Nasal cavity respiratory epithelium epithelial cell of viscerocranial mucosa (primary cell): Measurements from ENCODE around the gene FPR3. TPM values are rescaled to one million over a fixed set of nuclear protein-coding genes. Genes with fewer than 3 reads are reported as not detected.

Experiments
- total RNA-seq: library from RNA; depleted of rRNA; stranded (reverse); fragments of >200 nt; gene quantifications from 2 replicates; pipeline ENCODE4 v1.2.3, GENCODE V29; 2014

FPR3 gene, protein sequence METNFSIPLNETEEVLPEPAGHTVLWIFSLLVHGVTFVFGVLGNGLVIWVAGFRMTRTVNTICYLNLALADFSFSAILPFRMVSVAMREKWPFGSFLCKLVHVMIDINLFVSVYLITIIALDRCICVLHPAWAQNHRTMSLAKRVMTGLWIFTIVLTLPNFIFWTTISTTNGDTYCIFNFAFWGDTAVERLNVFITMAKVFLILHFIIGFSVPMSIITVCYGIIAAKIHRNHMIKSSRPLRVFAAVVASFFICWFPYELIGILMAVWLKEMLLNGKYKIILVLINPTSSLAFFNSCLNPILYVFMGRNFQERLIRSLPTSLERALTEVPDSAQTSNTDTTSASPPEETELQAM
- total RNA-seq: not detected in 2 replicates

DNA sequence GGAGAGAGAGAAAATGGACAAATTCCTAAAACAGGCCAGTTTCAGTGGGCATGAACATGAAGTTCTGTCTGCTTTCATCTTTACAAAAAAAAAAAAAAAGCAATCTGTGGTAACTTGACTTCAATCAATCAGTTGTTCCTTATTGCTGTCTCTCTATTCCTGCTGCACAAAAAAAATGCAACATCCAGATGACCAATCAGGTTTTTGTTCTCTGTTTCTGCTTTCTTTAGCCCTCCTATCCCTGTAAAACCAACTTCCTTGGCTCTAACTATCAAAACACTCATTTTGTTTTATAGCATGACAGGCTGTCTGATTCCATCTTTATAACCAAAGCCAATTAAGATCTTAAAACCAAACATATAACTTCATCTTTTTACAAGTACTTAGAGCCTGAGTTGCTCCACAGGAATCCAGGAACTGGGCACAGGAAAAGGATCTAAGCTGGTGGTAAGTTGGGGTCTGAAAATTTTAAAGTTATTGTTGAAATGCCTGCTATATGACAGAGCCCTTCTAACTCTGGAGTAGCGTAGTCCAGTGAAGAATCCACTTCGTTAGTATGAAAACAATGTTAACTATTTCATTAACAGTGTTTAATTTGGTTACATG is at the start of gene FPR3:
TSS of gene FPR3 (plus strand) at position 273 of the 606 bp plus-strand sequence. CDS start 28,592 bp downstream, outside the sequence.

DNA sequence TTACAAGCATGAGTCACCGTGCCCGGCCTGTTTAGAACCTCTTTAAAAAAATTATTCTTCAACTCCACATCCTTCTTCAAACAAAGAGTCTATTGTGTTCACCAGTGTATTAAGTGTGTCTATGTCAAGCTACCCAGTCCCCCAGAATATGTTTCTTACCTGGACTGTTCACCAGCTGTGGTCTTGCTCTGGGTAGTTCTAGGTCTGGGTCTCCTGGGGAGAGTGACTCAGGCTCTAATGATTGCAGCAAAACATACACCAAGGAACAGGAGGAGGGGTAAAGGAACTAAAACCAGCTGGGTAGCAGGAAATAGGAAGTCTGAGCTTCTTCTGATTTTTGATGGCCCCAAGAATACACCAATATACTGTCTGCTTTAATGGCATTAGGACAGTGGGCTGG is 43.3 kb upstream of the FPR3 start, which contains the start of gene FPR1:
TSS of gene FPR1 (minus strand) at position 224 of the 400 bp plus-strand sequence. CDS start 4,884 bp downstream, outside the sequence.

DNA sequence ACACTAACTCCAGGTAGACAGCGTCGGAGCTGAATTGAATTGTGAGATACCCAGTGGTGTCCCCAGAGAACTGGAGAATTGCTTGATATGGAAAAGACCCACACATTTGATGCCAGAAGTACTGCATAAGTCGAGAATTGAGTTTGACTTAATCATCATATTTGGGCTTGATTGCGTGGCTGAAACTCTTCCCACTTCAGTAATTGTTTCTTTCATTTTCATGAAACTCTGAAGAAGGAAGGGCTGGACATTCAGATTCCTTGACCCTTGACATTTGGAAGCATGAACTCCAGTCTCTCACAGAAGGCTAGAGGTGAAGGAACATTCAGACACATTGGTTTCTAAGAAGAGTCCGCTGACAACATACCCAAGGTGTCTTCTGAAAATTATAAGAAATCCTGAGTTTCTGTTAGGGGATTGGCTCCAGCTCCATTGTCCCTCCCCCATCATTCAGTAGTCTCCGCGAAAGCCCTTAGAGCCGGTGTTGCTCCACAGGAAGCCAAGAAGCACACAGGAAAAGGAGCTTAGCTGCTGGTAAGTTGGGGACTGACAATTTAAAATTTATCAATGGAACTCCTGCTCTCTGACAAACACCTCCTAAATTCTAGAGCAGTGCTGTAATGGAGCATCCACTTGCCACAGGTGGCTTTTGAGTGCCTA is 34.1 kb upstream of the FPR3 start, which contains the start of gene FPR2:
TSS of gene FPR2 (plus strand) at position 484 of the 660 bp plus-strand sequence. CDS start 7,479 bp downstream, outside the sequence.

Other genes with a start within 250 kb of the FPR3 start
- 1.4 and 3.2 TPM in 2 replicates for gene ZNF175, start 223.9 kb upstream of the FPR3 start, total RNA-seq
- gene SIGLEC5, start 164.8 kb upstream of the FPR3 start, total RNA-seq: not detected in 2 replicates
- not detected in 2 replicates for gene SIGLEC14, start 148.3 kb upstream of the FPR3 start, total RNA-seq
- 1.0 and 5.2 TPM in 2 replicates for gene SPACA6, start 101.8 kb upstream of the FPR3 start, total RNA-seq
- under 0.01 and 0.07 TPM in 2 replicates for gene HAS1, start 71.2 kb upstream of the FPR3 start, total RNA-seq
- gene FPR1, start 43.3 kb upstream of the FPR3 start, total RNA-seq: under 0.01 and 0.07 TPM in 2 replicates
- gene FPR2, start 34.0 kb upstream of the FPR3 start, total RNA-seq: not detected in 2 replicates
- gene ZNF577, start 92.8 kb downstream of the FPR3 start, total RNA-seq: 5.1 and 11.9 TPM in 2 replicates
- gene ZNF649, start 109.9 kb downstream of the FPR3 start, total RNA-seq: 14.0 and 17.0 TPM in 2 replicates
- 6.5 and 12.4 TPM in 2 replicates for gene ZNF613, start 132.3 kb downstream of the FPR3 start, total RNA-seq
- 8.2 and 13.2 TPM in 2 replicates for gene ZNF350, start 191.7 kb downstream of the FPR3 start, total RNA-seq
- gene ZNF615, start 213.1 kb downstream of the FPR3 start, total RNA-seq: 8.9 and 13.2 TPM in 2 replicates
- 15.4 and 19.7 TPM in 2 replicates for gene ZNF614, start 233.2 kb downstream of the FPR3 start, total RNA-seq